Measurements from ENCODE around the gene RPTOR.

Gene RPTOR

GRCh38 chr17:80890196-80890920 is 345.7 kb downstream of the RPTOR start:
- no peak for TF ChIP-seq CTCF (IDR thresholded peaks at IDR 0.05; ENCODE audit: insufficient read depth, low read length, missing control alignments)
- no peak for DNase-seq (ENCODE audit: low read depth, low spot score)
- CTCF ChIA-PET: interaction anchor here (1.0 to 1.1 kb wide), 2 partner anchors 8 to 436 kb away, joined by 3 to 4 read pairs; no protein-coding TSS in a partner anchor
- POLR2A ChIA-PET: no interaction called here
- H3K4me3 ChIP-seq (ENCODE audit: low read depth, low read length): no peak overlapping the region

GRCh38 chr17:80890921-80891396 is 346.3 kb downstream of the RPTOR start:
- TF ChIP-seq CTCF (IDR thresholded peaks at IDR 0.05; ENCODE audit: insufficient read depth, low read length, missing control alignments): no peak
- DNase-seq (ENCODE audit: low read depth, low spot score): no peak
- ChIA-PET CTCF (interaction anchor here (1.0 to 2.6 kb wide), 2 partner anchors 25 to 436 kb away, joined by 4 to 8 read pairs; no protein-coding TSS in a partner anchor), POLR2A (no interaction called here)
- no peak overlapping the region for H3K4me3 ChIP-seq (ENCODE audit: low read depth, low read length)

GRCh38 chr17:80891397-80892018 is 346.9 kb downstream of the RPTOR start:
- TF ChIP-seq CTCF (IDR thresholded peaks at IDR 0.05; ENCODE audit: insufficient read depth, low read length, missing control alignments): no peak
- ChIA-PET CTCF (interaction anchor here (0.6 to 2.6 kb wide), 3 partner anchors 26 to 437 kb away, joined by 3 to 8 read pairs (median 4); no protein-coding TSS in a partner anchor), POLR2A (interaction anchor here (0.8 to 1.2 kb wide), 2 partner anchors 58 to 437 kb away, joined by 3 read pairs; no protein-coding TSS in a partner anchor)
- DNase-seq (ENCODE audit: low read depth, low spot score): peak; percentile 33
- no peak overlapping the region for H3K4me3 ChIP-seq (ENCODE audit: low read depth, low read length)

- ChIA-PET CTCF (interaction anchor here (0.6 to 2.6 kb wide), 2 partner anchors 26 to 244 kb away, joined by 3 to 8 read pairs; no protein-coding TSS in a partner anchor), POLR2A (interaction anchor here (0.8 to 1.2 kb wide), 2 partner anchors 59 to 438 kb away, joined by 3 read pairs; no protein-coding TSS in a partner anchor)
- DNase-seq (ENCODE audit: low read depth, low spot score): peak; percentile 82
- H3K4me3 ChIP-seq (ENCODE audit: low read depth, low read length): no peak overlapping the region
- TF ChIP-seq CTCF (IDR thresholded peaks at IDR 0.05; ENCODE audit: insufficient read depth, low read length, missing control alignments): no peak
Observed at GRCh38 chr17:80892019-80892855, 347.6 kb downstream of the RPTOR start.

- DNase-seq (ENCODE audit: low read depth, low spot score): no peak
Observed at GRCh38 chr17:80892900-80893603, 348.4 kb downstream of the RPTOR start.

More at GRCh38 chr17:80892900-80893603, 348.4 kb downstream of the RPTOR start:
- no peak for TF ChIP-seq CTCF (IDR thresholded peaks at IDR 0.05; ENCODE audit: insufficient read depth, low read length, missing control alignments)
- H3K4me3 ChIP-seq (ENCODE audit: low read depth, low read length): no peak overlapping the region
- ChIA-PET CTCF (interaction anchor here (2.6 kb wide), 1 partner anchor 27 kb away, joined by 8 read pairs; no protein-coding TSS in a partner anchor), POLR2A (no interaction called here)
